ENCODE results near the gene LARGE2. TPM values are rescaled to one million over a fixed set of nuclear protein-coding genes. Genes with fewer than 3 reads are reported as not detected.

The LARGE2 gene
- total RNA-seq, 2 experiments from 2014 or later: 0.60 to 1.3 TPM

- no TSS peak for BruUV-seq (replicated peaks)
- Histone ChIP-seq H3K36me3 (ENCODE audit: insufficient read depth, low read length) (peaks cover 32% of the 10 kb centered on the region), H2AFZ (ENCODE audit: low read length) (no peak overlapping the region), H3K27ac (ENCODE audit: low read depth, low read length, poor library complexity, severe bottlenecking) (peak overlapping the region; percentile 95), H3K9me3 (ENCODE audit: low read length) (no peaks in the 10 kb centered on the region), H3K79me2 (ENCODE audit: insufficient read depth, low read depth, low read length) (peaks cover 19% of the 10 kb centered on the region), H4K20me1 (ENCODE audit: insufficient read depth, low read length) (no peaks in the 10 kb centered on the region), H3K4me2 (ENCODE audit: low read length) (peak overlapping the region; percentile 86), H3K4me1 (ENCODE audit: insufficient read depth, low read length, poor library complexity, severe bottlenecking) (peaks cover 89% of the 10 kb centered on the region), H3K4me3 (ENCODE audit: low read depth, low read length, poor library complexity, severe bottlenecking) (no peak overlapping the region), H3K9me2 (ENCODE audit: insufficient read depth, low read length) (no peaks in the 10 kb centered on the region)
- intact Hi-C loops (cut with micrococcal nuclease; ENCODE audit: unreplicated experiment): no loop called here
- no peak for DNase-seq (ENCODE audit: low spot score)
- ChIA-PET POLR2A (no interaction called here), CTCF (ENCODE audit: unreplicated experiment) (no interaction called here)
- no peak for TF ChIP-seq EZH2phosphoT487 (IDR thresholded peaks at IDR 0.05; ENCODE audit: borderline replicate concordance, low read depth, low read length)
- TF ChIP-seq, protein P1, sequence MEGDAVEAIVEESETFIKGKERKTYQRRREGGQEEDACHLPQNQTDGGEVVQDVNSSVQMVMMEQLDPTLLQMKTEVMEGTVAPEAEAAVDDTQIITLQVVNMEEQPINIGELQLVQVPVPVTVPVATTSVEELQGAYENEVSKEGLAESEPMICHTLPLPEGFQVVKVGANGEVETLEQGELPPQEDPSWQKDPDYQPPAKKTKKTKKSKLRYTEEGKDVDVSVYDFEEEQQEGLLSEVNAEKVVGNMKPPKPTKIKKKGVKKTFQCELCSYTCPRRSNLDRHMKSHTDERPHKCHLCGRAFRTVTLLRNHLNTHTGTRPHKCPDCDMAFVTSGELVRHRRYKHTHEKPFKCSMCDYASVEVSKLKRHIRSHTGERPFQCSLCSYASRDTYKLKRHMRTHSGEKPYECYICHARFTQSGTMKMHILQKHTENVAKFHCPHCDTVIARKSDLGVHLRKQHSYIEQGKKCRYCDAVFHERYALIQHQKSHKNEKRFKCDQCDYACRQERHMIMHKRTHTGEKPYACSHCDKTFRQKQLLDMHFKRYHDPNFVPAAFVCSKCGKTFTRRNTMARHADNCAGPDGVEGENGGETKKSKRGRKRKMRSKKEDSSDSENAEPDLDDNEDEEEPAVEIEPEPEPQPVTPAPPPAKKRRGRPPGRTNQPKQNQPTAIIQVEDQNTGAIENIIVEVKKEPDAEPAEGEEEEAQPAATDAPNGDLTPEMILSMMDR (conservative IDR thresholded peaks at IDR 0.05; ENCODE audit: low read length): no peak
Measured at GRCh38 chr11:45934580-45935318, 12.3 kb downstream of the LARGE2 start.

DNA sequence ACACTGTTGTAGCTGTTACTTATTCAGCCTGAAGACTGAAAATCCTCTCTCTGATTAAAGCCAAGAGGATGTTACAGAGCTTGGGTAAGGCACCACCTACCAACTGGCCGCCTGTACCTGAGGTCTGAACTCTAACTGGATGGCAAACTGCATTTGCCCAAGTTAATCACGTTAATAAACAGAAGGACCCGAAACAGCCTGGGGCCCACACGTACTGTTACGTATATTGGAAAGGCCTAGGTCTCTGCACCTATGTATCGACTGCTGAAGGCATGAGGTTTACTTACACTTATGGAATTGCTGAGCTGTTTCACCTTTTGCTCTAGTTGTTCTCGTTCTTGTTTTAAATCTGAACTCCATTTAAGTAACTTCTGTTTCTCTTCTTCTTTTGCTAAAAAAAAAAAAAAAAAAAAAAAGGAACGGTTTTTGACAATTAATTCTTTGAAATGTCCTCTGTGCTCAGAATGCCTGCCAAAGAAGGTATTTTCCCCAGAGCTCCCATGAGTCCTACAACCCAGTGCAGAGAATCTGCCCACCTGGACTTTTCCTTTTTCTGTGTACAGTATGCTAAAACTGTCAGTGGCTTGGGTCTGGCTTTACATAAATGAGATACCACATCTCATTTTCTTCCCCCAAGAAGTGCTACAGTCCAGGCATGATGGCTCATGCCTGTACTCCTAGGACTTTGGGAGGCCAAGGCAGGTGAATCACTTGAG lies 13.1 kb downstream of the LARGE2 start:
- Histone ChIP-seq H3K36me3 (ENCODE audit: insufficient read depth, low read length) (peaks cover 32% of the 10 kb centered on the region), H2AFZ (ENCODE audit: low read length) (no peak overlapping the region), H3K9me2 (ENCODE audit: insufficient read depth, low read length) (no peaks in the 10 kb centered on the region), H3K79me2 (ENCODE audit: insufficient read depth, low read depth, low read length) (peaks cover 19% of the 10 kb centered on the region), H3K4me3 (ENCODE audit: low read depth, low read length, poor library complexity, severe bottlenecking) (no peak overlapping the region), H3K9me3 (ENCODE audit: low read length) (no peaks in the 10 kb centered on the region), H4K20me1 (ENCODE audit: insufficient read depth, low read length) (no peaks in the 10 kb centered on the region), H3K4me2 (ENCODE audit: low read length) (peak overlapping the region; percentile 86), H3K4me1 (ENCODE audit: insufficient read depth, low read length, poor library complexity, severe bottlenecking) (peaks cover 83% of the 10 kb centered on the region), H3K27ac (ENCODE audit: low read depth, low read length, poor library complexity, severe bottlenecking) (peak overlapping the region; percentile 53)
- intact Hi-C loops (cut with micrococcal nuclease; ENCODE audit: unreplicated experiment): no loop called here
- no peak for DNase-seq (ENCODE audit: low spot score)
- no TSS peak for BruUV-seq (replicated peaks)
- CTCF ChIA-PET (ENCODE audit: unreplicated experiment): no interaction called here
- POLR2A ChIA-PET: interaction anchor here (0.5 to 1.5 kb wide), 4 partner anchors 10 to 110 kb away, joined by 3 to 5 read pairs (median 4); partner anchors contain the start of gene PEX16
- TF ChIP-seq, protein P1 (conservative IDR thresholded peaks at IDR 0.05; ENCODE audit: low read length): no peak
- no peak for TF ChIP-seq EZH2phosphoT487 (IDR thresholded peaks at IDR 0.05; ENCODE audit: borderline replicate concordance, low read depth, low read length)

Data from OCI-LY7 (cell line).